ENCODE data around the gene TFAP2E.

The TFAP2E gene

GRCh38 chr1:35544976-35545375, 28.1 kb upstream of the TFAP2E start:
- TF ChIP-seq, protein P1, sequence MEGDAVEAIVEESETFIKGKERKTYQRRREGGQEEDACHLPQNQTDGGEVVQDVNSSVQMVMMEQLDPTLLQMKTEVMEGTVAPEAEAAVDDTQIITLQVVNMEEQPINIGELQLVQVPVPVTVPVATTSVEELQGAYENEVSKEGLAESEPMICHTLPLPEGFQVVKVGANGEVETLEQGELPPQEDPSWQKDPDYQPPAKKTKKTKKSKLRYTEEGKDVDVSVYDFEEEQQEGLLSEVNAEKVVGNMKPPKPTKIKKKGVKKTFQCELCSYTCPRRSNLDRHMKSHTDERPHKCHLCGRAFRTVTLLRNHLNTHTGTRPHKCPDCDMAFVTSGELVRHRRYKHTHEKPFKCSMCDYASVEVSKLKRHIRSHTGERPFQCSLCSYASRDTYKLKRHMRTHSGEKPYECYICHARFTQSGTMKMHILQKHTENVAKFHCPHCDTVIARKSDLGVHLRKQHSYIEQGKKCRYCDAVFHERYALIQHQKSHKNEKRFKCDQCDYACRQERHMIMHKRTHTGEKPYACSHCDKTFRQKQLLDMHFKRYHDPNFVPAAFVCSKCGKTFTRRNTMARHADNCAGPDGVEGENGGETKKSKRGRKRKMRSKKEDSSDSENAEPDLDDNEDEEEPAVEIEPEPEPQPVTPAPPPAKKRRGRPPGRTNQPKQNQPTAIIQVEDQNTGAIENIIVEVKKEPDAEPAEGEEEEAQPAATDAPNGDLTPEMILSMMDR (IDR thresholded peaks at IDR 0.05; ENCODE audit: low read depth, low read length) = peak; percentile 45
- no peak for TF ChIP-seq EZH2phosphoT487 (IDR thresholded peaks at IDR 0.05; ENCODE audit: low read depth)
- H3K27me3 ChIP-seq (ENCODE audit: low read depth, low read length) = no peaks in the 10 kb centered on the region
- no peaks in the 10 kb centered on the region for H3K9me3 ChIP-seq (ENCODE audit: insufficient read depth, low read length)
- H3K9ac ChIP-seq (ENCODE audit: low read length) = no peak overlapping the region
- H3K4me3 ChIP-seq (ENCODE audit: low read length) = no peak overlapping the region
- no peak overlapping the region for H3K27ac ChIP-seq (ENCODE audit: low read length)
- H3K4me1 ChIP-seq (ENCODE audit: low read length) = peaks cover 7% of the 10 kb centered on the region
- no peak overlapping the region for H2AFZ ChIP-seq (ENCODE audit: low read depth, low read length)
- no peak overlapping the region for H3K4me2 ChIP-seq (ENCODE audit: low read length)
- H4K20me1 ChIP-seq (ENCODE audit: insufficient read depth, low read length) = no peaks in the 10 kb centered on the region
- no peaks in the 10 kb centered on the region for H3K79me2 ChIP-seq (ENCODE audit: low read length)
- H3K36me3 ChIP-seq (replicated peaks; ENCODE audit: low read depth, low read length) = no peaks in the 10 kb centered on the region

DNA sequence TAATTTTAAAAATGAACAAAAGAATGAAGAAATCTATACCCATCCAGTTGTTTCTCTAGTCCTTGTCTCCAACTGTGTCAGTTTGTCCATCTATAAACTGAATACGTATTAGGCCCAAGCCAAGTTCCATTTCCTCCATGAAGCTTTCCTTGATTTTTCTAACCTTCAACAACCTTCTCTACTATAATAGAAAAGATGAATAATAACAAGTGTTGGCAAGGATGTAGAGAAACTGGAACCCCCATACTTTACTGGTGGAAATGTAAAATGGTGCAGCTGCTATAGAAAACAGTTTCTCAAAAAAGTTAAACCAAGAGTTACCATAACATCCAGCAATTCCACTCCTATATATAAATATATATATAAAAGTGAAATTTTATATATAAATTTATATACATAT, 26.5 kb upstream of the TFAP2E start:
- TF ChIP-seq, protein P1 (IDR thresholded peaks at IDR 0.05; ENCODE audit: low read depth, low read length) = no peak
- TF ChIP-seq EZH2phosphoT487 (IDR thresholded peaks at IDR 0.05; ENCODE audit: low read depth) = no peak
- no peaks in the 10 kb centered on the region for H3K36me3 ChIP-seq (replicated peaks; ENCODE audit: low read depth, low read length)
- no peaks in the 10 kb centered on the region for H3K4me1 ChIP-seq (ENCODE audit: low read length)

GRCh38 chr1:35553851-35554250, 19.3 kb upstream of the TFAP2E start:
- no peak overlapping the region for H3K4me3 ChIP-seq (ENCODE audit: low read length)
- no peaks in the 10 kb centered on the region for H3K27me3 ChIP-seq (ENCODE audit: low read depth, low read length)
- H3K79me2 ChIP-seq (ENCODE audit: low read length) = peaks cover 30% of the 10 kb centered on the region
- H4K20me1 ChIP-seq (ENCODE audit: insufficient read depth, low read length) = no peaks in the 10 kb centered on the region
- no peak overlapping the region for H3K27ac ChIP-seq (ENCODE audit: low read length)
- no peak overlapping the region for H2AFZ ChIP-seq (ENCODE audit: low read depth, low read length)
- no peak overlapping the region for H3K4me2 ChIP-seq (ENCODE audit: low read length)
- no peaks in the 10 kb centered on the region for H3K9me3 ChIP-seq (ENCODE audit: insufficient read depth, low read length)
- H3K4me1 ChIP-seq (ENCODE audit: low read length) = peaks cover 16% of the 10 kb centered on the region
- H3K36me3 ChIP-seq (replicated peaks; ENCODE audit: low read depth, low read length) = peaks cover 2% of the 10 kb centered on the region
- no peak overlapping the region for H3K9ac ChIP-seq (ENCODE audit: low read length)
- TF ChIP-seq, protein P1 (IDR thresholded peaks at IDR 0.05; ENCODE audit: low read depth, low read length) = no peak
- no peak for TF ChIP-seq EZH2phosphoT487 (IDR thresholded peaks at IDR 0.05; ENCODE audit: low read depth)

More for the DNA sequence above, 26.5 kb upstream of the TFAP2E start:
- no peaks in the 10 kb centered on the region for H3K79me2 ChIP-seq (ENCODE audit: low read length)
- no peaks in the 10 kb centered on the region for H3K9me3 ChIP-seq (ENCODE audit: insufficient read depth, low read length)
- no peak overlapping the region for H3K4me2 ChIP-seq (ENCODE audit: low read length)
- no peak overlapping the region for H3K27ac ChIP-seq (ENCODE audit: low read length)
- no peak overlapping the region for H3K9ac ChIP-seq (ENCODE audit: low read length)
- no peaks in the 10 kb centered on the region for H3K27me3 ChIP-seq (ENCODE audit: low read depth, low read length)
- H2AFZ ChIP-seq (ENCODE audit: low read depth, low read length) = no peak overlapping the region
- H4K20me1 ChIP-seq (ENCODE audit: insufficient read depth, low read length) = no peaks in the 10 kb centered on the region
- H3K4me3 ChIP-seq (ENCODE audit: low read length) = no peak overlapping the region

DNA sequence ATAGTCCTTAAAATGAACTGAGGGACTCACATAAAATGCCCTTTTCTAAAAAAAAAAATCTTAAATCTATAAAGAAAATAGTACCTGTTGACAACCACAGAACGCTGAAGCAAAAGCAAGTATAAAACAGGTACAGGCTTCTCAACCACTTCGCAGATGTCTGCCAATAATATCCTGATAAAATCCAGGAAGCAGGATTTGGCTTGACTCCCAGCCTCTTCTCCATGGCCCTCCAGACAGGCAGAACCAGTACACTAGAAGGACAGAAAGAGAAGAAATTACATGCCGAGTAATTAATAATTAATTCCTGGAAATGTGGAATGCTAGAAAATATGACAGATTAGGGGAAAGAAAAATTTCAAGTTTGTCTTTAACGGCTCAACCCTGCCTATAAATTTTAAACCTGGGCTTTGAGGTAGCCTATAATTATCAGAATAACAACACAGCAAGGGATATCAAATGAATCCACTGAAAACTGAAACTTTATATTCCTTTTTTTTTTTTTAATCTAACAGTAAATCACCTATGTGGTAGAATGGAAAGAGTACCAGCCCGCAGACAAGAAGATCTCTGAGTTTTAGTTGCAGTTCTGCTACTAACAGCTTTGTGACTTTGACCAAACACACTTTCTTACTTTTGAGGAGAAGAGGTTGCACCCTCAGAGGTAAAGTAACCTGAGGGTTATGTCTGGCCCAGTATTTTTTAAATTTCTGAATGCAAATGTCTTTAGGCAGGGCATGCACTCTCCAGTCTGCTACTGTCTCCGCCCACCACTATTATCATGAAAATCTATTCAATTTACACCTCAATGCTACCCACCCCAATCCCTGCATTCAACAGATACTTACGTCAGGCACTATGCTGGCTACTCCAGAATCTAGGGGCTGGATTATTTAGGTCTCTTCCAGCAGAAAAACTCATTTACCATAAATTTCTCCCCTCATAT, 18.6 kb upstream of the TFAP2E start:
- Histone ChIP-seq H3K9ac (ENCODE audit: low read length) (no peak overlapping the region), H3K4me2 (ENCODE audit: low read length) (no peak overlapping the region), H2AFZ (ENCODE audit: low read depth, low read length) (no peak overlapping the region), H4K20me1 (ENCODE audit: insufficient read depth, low read length) (no peaks in the 10 kb centered on the region), H3K36me3 (replicated peaks; ENCODE audit: low read depth, low read length) (peaks cover 2% of the 10 kb centered on the region), H3K4me1 (ENCODE audit: low read length) (peaks cover 16% of the 10 kb centered on the region), H3K79me2 (ENCODE audit: low read length) (peaks cover 30% of the 10 kb centered on the region), H3K27ac (ENCODE audit: low read length) (no peak overlapping the region), H3K4me3 (ENCODE audit: low read length) (no peak overlapping the region), H3K27me3 (ENCODE audit: low read depth, low read length) (no peaks in the 10 kb centered on the region), H3K9me3 (ENCODE audit: insufficient read depth, low read length) (no peaks in the 10 kb centered on the region)
- TF ChIP-seq, protein P1 (IDR thresholded peaks at IDR 0.05; ENCODE audit: low read depth, low read length) = no peak
- no peak for TF ChIP-seq EZH2phosphoT487 (IDR thresholded peaks at IDR 0.05; ENCODE audit: low read depth)
